Panc1 (cell line): ENCODE data around the gene TSC22D1. TPM values are rescaled to one million over a fixed set of nuclear protein-coding genes. Genes with fewer than 3 reads are reported as not detected.

ENCODE experiments used
- ATAC-seq: fragments of 200-7000 bp; cut with Tn5 transposase; 2 replicates; pipeline ENCODE4 v1.9.1; 2020; ENCODE audit warnings: mild to moderate bottlenecking, moderate library complexity
- BruUV-seq: library from RNA; stranded (reverse); fragments of 400-500 nt; replicated peaks from 2 replicates; lab custom pipeline; 2021; lab: Mats Ljungman, UMichigan
- CTCF ChIA-PET: fragments of 300-600 bp; sonication (Branson Sonifier 250); formaldehyde crosslinking; loops from one replicate; lab custom pipeline; 2022; ENCODE audit warnings: antibody characterized with exemption; lab: Charles Lee
- POLR2A ChIA-PET: fragments of 300-600 bp; sonication (Branson Sonifier 250); formaldehyde crosslinking; loops from one replicate; lab custom pipeline; 2022; ENCODE audit warnings: antibody characterized with exemption; lab: Charles Lee
- DNase-seq: peaks from one replicate; pipeline ENCODE4 v3.0.0-alpha.2; 2010; ENCODE audit warnings: low read depth, low spot score
- H3K27ac ChIP-seq: 2 replicates; pipeline ENCODE4 v1.5.1; 2011; ENCODE audit warnings: mild to moderate bottlenecking, low read length, inconsistent platforms
- H3K27me3 ChIP-seq: fragments of 200-500 bp; sonication (Bioruptor generic); 2 replicates; pipeline ENCODE4 v1.6.0; 2014; ENCODE audit warnings: low read length, inconsistent platforms; ENCODE audit not compliant: control insufficient read depth, insufficient read depth
- H3K36me3 ChIP-seq: fragments of 200-500 bp; sonication (Bioruptor generic); 2 replicates; pipeline ENCODE4 v1.5.1; 2014; ENCODE audit warnings: inconsistent platforms, mild to moderate bottlenecking, low read length, moderate library complexity; ENCODE audit not compliant: control insufficient read depth, insufficient read depth
- H3K4me1 ChIP-seq: 2 replicates; pipeline ENCODE4 v1.5.1; 2011; ENCODE audit warnings: inconsistent platforms, mild to moderate bottlenecking, low read length, moderate library complexity; ENCODE audit not compliant: control insufficient read depth, insufficient read depth
- H3K4me3 ChIP-seq, 2 experiments: 2 replicates each; pipeline ENCODE4 v1.5.1; 2011 to 2012; ENCODE audit warnings: low read depth in 2 of 2, low read length in 2 of 2, mild to moderate bottlenecking in 2 of 2, inconsistent platforms in 1 of 2, moderate library complexity in 1 of 2
- H3K9me3 ChIP-seq: fragments of 200-500 bp; sonication (Bioruptor generic); 2 replicates; pipeline ENCODE4 v1.5.1; 2014; ENCODE audit warnings: low read depth, mild to moderate bottlenecking, inconsistent platforms, low read length, moderate library complexity; ENCODE audit not compliant: control insufficient read depth, insufficient read depth
- CTCF ChIP-seq: fragments of 450-650 bp; IDR thresholded peaks from 2 replicates; pipeline ENCODE4 v1.5.1; 2017; ENCODE audit warnings: mild to moderate bottlenecking
- POLR2AphosphoS5 ChIP-seq: IDR thresholded peaks from 2 replicates; pipeline ENCODE4 v1.6.1; 2012; ENCODE audit warnings: mild to moderate bottlenecking, low read depth, low read length, moderate library complexity
- REST ChIP-seq, 2 experiments: IDR thresholded peaks; 2 replicates each; pipeline ENCODE4 v1.6.1; 2011 to 2012; ENCODE audit warnings: low read depth in 2 of 2, control low read depth in 1 of 2, low read length in 1 of 2, mild to moderate bottlenecking in 1 of 2, moderate library complexity in 1 of 2; ENCODE audit not compliant: insufficient read depth in 1 of 2
- SIN3A ChIP-seq: IDR thresholded peaks from 2 replicates; pipeline ENCODE4 v1.6.1; 2012; ENCODE audit warnings: low read depth, mild to moderate bottlenecking, low read length, moderate library complexity, borderline replicate concordance; ENCODE audit not compliant: insufficient read depth
- TCF7L2 ChIP-seq: IDR thresholded peaks from 2 replicates; pipeline ENCODE4 v1.6.1; 2011; ENCODE audit warnings: mild to moderate bottlenecking, low read depth, low read length, inconsistent platforms
- in situ Hi-C: cut with HindIII; loops from 2 replicates; pipeline ENCODE4 v1.10.0; 2016; ENCODE audit warnings: low sequenced_read_pairs, low pct_unique_long_range_greater_than_20kb
- intact Hi-C: fragments of 100-400 bp; cut with micrococcal nuclease; formaldehyde crosslinking; loops from one replicate; pipeline ENCODE4 v1.10.0; 2022; ENCODE audit not compliant: unreplicated experiment
- total RNA-seq: library from RNA; stranded (reverse); gene quantifications from one replicate; pipeline ENCODE4 v1.2.1, GENCODE V29; 2021; ENCODE audit not compliant: unreplicated experiment

TSC22D1 gene
- total RNA-seq, 1 experiment from 2014 or later: 31.8 TPM

- in situ Hi-C loops: no loop called here
- BruUV-seq: no TSS peak
- DNase-seq (no peak), ATAC-seq (no peak)
- intact Hi-C loops: no loop called here
- Histone ChIP-seq H3K36me3 (no peaks in the 10 kb centered on the region), H3K4me1 (no peaks in the 10 kb centered on the region), H3K27ac (no peak overlapping the region), H3K9me3 (no peaks in the 10 kb centered on the region), H3K4me3 (no peak overlapping the region), H3K27me3 (no peaks in the 10 kb centered on the region)
- TF ChIP-seq POLR2AphosphoS5 (no peak), REST (IDR thresholded peaks at IDR 0.05; ENCODE audit: insufficient read depth in 1 of 2, low read depth in 2 of 2, low read length in 1 of 2) (no peak), TCF7L2 (no peak), SIN3A (no peak), CTCF (no peak)
- CTCF ChIA-PET: no interaction called here
- POLR2A ChIA-PET: no interaction called here
These were observed 187.0 kb downstream of the TSC22D1 start for GRCh38 chr13:44389060-44389666.

- TF ChIP-seq TCF7L2 (no peak), POLR2AphosphoS5 (no peak), REST (IDR thresholded peaks at IDR 0.05; ENCODE audit: insufficient read depth in 1 of 2, low read depth in 2 of 2, low read length in 1 of 2) (no peak), CTCF (no peak), SIN3A (no peak)
- Histone ChIP-seq H3K27ac (no peak overlapping the region), H3K4me3 (no peak overlapping the region), H3K9me3 (no peaks in the 10 kb centered on the region), H3K36me3 (no peaks in the 10 kb centered on the region), H3K27me3 (no peaks in the 10 kb centered on the region), H3K4me1 (no peaks in the 10 kb centered on the region)
- no peak for DNase-seq
- in situ Hi-C loops (no loop called here), intact Hi-C loops (no loop called here)
- no peak for ATAC-seq
- CTCF ChIA-PET: no interaction called here
- BruUV-seq: no TSS peak
- POLR2A ChIA-PET: no interaction called here
These were observed 187.6 kb downstream of the TSC22D1 start for GRCh38 chr13:44388427-44389059.
